ENCODE measurements around the gene DLG2.

DNA sequence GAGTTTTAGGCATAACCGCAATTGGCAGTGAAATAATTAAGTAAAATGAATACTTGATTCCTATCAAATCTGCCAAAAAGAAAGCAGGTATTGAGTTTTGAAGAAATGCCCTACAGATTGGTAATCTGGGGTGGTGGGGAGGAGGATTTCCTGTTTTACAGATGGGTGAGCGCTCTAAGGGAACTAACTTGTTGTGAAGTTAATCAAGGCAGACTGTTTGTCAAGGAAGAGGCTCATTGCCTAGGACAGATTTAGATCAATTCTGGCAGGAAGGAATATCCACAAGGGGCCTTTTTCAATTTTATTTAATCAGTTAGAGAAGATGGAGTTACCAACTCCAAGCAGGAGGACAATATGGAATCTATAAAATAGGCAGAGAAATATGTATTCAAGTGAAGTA lies 2069.5 kb downstream of the DLG2 start:
- TF ChIP-seq, protein P1, sequence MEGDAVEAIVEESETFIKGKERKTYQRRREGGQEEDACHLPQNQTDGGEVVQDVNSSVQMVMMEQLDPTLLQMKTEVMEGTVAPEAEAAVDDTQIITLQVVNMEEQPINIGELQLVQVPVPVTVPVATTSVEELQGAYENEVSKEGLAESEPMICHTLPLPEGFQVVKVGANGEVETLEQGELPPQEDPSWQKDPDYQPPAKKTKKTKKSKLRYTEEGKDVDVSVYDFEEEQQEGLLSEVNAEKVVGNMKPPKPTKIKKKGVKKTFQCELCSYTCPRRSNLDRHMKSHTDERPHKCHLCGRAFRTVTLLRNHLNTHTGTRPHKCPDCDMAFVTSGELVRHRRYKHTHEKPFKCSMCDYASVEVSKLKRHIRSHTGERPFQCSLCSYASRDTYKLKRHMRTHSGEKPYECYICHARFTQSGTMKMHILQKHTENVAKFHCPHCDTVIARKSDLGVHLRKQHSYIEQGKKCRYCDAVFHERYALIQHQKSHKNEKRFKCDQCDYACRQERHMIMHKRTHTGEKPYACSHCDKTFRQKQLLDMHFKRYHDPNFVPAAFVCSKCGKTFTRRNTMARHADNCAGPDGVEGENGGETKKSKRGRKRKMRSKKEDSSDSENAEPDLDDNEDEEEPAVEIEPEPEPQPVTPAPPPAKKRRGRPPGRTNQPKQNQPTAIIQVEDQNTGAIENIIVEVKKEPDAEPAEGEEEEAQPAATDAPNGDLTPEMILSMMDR (IDR thresholded peaks at IDR 0.05), result no peak
- TF ChIP-seq POLR2A (IDR thresholded peaks at IDR 0.05), result no peak
